Measurements from ENCODE around the gene PPP1R8.
"Not testable (repeated sequence)": the region's sequence is repeated elsewhere in the genome, so short reads cannot be mapped to it uniquely, and the experiment has no call there.

The PPP1R8 gene

DNA sequence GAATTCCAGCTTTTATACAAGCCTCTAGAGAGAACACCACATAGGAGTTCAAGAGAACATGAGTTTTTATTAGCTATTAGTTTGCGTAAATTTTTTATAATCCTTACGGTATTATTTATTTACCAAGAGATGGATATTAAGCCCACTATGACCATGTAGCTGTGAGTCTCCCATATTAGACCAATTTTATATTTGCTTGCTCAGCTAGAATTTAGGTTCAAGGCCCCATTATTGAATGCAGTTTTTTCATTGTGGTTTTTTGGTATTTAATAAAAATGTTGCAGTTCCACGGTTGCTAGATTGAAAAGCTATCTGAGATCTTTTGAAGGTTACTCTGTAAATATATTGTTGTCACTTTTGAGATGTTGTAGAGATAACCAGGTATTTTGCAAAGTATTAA, 2.9 kb downstream of the PPP1R8 start:
- no peak for DNase-seq

DNA sequence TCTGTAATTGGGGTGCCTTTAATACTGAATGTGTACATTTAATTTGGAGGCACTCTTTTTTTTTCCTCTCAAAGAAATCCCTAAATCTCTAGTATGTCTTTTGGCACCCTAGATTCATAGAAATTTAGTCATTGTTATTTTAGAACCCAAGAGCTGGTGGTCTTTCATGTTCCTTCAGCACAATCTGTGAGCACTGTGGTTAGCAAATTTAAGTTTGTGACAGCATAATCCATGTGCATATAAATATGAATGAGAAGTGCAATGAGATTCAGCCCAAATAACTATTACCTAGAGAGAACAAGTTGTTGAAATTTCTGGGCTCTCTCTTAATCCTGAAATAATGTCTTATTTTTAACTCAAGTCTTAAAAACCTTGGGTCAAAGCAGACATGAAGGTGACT, 4.5 kb downstream of the PPP1R8 start:
- DNase-seq, result no peak

DNA sequence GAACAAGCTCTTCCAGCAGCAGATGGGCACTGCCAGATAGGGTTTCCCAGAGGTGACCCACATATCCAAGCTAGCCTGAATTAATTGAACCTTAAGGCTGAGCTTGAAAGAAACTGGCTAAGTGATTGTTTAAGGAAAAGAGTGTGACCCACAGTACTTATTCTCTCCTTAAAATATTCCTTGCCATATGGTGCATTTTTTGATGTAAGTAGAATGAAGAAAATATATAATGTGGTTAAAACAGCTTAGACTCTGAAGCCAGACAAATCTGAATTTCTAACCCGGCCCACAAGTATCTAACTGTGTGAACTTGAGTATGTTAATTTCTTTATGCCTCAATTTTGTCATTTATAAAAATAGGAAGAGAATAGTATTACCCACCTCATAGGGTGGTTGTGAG, 4.9 kb downstream of the PPP1R8 start:
- no peak for DNase-seq

DNA sequence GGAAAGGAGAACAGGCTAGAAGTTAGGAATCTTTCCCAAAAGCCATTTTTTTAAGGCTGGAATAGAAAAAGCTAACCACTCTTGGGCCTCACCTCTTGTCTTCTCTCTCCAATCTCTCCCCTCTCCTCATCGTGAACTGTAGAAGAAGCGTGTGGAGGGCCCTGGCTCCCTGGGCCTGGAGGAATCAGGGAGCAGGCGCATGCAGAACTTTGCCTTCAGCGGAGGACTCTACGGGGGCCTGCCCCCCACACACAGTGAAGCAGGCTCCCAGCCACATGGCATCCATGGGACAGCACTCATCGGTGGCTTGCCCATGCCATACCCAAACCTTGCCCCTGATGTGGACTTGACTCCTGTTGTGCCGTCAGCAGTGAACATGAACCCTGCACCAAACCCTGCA, 19.4 kb downstream of the PPP1R8 start:
- DNase-seq, result no peak

DNA sequence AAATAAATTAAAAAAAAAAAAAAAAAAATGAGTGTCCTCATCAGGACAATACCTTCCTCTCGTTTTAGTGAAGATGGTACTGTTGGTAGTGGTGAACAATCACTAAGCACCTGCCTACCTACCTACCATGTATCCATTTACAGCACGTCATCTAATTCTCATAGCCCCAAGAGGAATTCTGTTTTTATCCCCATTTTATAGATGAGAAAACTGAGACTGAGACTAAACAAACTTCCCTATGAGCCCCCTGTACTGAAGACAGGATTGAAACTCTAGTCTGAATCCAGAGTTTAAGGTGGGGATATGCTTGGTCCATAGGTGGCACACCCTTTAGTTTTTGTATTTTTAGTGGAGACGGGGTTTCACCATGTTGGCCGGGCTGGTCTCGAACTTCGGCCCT, 24.5 kb downstream of the PPP1R8 start:
- no peak for DNase-seq

DNA sequence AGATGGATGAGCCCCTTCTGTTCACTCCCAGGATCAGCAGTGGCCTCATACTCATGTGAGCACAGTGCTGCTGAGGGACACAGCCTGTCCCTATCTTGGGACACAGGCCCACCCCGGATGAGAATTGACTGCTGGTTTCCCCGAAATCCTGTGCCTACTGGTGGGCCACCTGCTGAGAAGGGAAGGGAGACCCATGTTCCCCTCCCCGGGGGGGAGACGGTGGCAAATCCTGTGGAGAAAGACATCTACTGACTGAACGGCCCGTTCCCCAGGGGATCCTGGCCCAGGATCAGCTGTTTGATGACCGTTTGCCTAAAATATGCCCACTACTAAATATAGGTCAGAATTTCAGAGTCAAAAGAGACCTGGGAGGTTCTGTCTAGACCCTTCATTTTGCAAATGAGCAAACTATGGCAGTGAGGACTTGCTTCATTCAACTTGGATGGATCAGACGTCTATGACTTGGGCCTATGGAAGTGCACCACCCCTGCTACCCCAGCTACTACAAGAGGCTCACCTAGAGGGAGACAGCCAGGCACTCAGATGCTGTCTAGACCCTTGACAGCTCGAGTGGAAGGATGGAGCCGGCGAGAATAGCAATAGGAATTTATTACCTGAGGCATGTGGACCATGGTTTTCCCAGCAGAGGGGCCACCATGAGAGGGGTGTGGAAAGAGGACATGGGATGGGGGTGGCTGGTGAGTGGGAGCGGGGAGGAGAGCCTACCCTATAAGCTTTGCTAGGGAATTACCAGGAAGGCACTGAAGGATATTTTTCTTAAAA, 26.2 kb downstream of the PPP1R8 start:
- DNase-seq, result no peak

DNA sequence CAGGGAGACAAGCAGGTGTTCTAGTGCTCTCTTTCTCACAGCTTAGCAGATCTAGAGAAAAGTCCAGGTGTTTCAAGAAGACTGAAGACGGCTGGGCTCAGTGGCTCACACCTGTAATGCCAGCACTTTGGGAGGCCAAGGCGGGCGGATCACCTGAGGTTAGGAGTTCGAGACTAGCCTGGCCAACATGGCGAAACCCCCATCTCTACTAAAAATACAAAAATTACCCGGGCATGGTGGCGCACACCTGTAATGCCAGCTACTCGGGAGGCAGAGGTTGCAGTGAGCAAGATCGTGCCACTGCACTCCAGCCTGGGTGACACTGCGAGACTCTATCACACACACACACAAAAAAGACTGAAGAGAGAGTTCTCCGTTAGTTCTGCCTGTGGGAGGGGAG, 27.0 kb downstream of the PPP1R8 start:
- DNase-seq, result not testable (repeated sequence)

DNA sequence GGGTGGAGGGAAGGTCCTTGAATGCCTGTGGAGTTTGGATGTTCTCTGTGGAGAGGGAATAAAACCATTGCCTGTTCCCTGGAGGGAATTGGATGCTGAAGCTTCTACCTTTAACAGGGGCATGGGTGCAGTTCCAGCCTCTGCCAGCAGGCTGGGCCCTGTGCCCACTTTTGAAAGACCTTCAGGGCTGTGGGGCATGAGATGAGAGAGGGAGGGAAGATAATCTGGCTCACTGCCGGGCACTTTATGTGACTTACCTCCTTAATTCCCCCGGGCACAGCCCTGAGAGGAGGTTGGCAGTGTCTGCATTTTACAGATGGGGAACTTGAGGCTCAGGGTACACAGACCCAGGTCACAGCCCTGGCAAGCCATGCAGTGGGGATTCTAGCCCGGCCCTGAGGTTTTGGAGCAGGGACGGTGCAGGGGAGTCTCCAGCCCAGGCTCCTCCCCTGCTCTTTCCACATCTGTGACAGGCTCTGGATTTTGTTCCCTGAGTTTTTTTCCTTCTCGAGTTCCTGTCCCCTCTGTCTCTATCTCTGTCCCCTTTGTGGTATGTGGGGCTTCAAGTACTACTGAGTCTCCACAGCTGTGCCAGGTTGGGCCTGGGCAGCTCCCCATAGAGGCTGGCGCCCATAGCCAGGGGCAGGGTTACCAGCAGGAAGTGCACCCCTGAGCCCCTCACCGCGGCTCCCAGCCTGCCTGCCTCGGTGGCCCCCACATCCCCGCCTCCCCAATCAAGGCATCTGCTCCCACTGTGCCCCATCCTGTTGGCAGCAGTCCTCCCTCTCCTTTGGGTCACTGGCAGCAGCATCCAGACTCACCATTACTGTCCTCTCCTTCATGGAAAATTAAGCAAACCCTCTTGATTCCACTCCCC, 27.7 kb downstream of the PPP1R8 start:
- peak; percentile 91 for DNase-seq

DNA sequence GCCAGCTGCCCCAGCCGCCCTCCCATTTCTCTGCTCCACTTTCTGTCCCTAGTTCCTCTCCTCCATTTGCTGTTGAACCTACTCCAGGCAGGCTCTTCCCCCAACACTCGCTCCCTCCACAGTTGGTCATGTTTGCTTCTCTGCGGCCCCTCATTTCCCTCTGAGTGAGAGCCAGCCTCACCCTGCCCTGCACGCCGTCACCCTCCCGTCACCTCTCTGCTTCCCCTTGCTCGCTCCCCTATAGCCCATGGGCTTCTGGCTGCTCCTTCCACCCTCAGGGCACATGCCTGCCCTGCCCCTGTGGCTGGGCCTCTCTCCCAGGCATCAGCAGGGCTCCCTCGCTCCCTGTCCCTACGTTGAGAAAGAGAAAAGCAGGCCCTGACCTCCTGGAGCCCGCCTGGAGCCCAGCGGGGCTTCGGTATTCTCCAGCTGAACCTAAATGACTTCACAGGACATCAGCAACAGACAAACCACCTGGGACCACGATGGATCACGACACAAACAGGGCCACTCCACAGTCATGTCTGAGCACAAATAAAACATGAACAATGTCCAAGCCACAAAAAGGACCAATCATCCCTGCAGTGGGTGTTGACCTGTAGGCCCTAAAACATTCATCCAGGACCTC, 28.5 kb downstream of the PPP1R8 start:
- DNase-seq, result no peak

DNA sequence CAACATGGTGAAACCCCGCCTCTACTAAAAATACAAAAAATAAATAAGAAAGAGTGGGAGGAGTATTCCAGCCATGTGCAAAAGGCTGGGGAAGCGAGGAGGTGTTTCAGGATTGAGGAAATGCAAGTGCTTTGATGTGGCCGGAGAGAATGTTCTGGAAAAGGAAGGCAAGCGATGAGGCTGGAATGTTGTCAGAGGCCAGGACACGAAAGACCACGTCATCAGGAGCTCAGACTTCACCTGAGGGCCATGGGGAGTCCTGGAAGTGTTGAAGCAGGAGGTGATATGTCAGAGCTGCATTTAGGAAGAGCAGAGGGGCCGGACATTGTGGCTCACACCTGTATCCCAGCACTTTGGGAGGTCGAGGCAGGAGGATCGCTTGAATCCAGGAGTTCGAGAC, 30.9 kb downstream of the PPP1R8 start:
- DNase-seq, result no peak

DNA sequence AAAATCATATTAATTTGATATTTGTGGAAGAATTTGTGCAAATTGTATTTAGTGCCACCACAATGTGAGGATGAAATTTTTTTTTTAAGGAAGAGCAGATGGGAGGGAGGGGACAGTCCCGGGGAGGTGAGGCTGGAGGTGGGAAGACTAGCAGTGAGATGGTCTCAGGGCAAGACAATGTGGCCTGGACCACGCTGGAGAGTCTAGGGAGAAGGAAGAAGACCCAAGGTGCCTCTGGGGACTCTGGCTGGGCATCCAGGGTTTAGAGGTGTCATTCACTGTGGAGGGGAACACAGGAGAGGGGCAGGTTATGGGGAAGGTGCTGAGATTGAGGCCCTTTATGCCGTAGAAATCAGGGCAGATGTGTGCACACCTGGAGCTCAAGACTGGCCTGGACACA, 31.4 kb downstream of the PPP1R8 start:
- DNase-seq, result no peak

DNA sequence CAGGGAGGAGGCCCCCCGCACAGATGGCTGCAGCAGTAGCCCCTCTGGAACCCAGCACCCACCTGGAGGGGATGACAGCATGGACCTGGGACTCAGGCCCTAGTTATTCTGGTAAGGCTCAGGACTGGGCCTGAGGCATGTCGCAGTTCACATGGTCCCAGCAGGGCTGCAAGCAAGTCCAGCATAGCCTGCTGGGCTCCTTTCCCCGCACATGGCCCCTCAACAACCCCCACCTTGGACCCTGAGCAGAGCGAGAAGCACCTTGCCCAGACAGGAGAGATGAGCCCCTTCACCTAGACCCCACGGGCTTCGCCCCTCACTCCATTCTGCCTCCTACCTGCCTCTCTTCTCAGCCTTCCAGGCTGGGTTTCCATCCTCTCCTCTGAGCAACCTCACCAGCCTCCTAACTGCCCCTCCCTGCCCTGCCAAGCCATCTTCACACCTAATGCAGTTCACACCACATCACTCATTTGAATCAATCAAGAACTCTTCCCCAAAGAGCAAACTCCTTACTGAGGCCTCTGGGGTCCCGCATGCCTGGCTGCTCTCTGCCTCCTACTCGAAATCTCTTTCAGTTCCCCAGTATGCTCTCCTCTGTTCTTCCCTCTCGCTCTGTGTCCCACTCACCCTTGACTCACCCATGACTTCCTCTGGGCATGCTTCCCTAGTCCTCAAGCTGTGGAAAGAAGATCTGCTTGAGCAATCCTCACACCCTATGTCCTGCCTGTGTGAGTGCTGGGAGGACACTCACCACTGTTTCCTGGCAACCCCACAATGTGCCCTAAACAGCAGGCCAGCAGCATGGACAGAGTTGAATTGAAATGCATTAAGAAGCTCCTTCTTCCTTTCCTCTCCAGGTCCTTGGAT, 32.3 kb downstream of the PPP1R8 start:
- no peak for DNase-seq

DNA sequence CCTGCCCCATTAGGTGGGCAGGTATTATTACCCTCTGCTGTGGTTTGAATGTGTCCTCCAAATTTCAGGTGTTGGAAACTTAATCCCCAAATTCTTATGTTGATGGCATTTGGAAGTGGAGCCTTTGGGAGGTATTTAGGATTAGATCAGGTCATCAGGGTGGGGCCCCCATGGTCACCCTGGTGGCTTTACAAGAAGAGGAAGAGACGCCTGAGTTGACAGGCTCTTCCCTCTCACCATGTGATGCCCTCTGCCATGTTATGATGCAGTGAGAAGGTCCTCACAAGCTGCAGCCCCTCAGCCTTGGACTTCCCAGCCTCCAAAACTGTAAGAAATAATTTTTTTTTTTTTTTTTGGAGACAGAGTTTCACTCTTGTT, 32.9 kb downstream of the PPP1R8 start:
- no peak for DNase-seq

DNA sequence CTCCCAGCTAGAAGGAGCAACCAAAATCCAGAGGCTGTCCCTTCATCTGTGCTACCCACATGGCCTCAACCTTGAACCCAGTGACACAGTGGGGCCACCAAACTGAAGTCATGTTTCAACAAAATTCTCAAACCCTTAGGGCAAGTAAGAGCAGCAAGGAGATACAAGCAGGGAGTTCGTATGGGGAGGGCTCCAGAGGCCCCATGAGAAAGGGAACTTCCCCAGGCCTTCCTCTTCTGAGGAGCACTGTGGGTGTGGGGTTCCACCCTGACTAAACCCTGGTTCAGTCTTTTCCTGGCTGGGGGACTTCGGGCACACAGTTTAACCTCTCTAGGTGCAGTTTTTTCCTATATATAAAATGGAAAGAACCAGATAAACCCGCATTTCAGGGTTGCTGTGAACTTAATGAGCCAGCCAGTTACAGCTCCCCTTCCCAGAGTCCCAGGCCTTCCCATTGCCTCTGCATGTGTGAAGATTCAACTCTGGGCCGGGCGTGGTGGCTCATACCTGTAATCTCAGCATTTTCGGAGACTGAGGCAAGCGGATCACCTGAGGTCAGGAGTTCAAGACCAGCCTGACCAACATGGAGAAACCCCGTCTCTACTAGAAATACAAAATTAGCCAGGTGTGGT, 33.8 kb downstream of the PPP1R8 start:
- DNase-seq, result no peak

DNA sequence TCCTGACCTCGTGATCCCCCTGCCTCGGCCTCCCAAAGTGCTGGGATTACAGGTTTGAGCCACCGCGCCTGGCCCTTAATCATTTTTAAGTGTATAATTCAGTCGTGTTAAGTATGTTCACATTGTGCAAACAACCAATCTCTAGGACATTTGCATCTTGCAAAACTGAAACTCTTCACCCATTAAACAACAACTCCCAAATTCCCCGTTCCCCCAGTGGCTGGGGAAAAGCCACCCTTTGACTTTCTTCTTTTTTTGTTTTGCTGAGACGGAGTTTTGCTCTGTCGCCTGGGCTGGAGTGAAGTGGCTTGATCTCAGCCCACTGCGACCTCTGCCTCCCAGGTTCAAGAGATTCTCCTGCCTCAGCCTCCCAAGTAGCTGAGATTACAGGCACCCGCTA, 35.2 kb downstream of the PPP1R8 start:
- no peak for DNase-seq

DNA sequence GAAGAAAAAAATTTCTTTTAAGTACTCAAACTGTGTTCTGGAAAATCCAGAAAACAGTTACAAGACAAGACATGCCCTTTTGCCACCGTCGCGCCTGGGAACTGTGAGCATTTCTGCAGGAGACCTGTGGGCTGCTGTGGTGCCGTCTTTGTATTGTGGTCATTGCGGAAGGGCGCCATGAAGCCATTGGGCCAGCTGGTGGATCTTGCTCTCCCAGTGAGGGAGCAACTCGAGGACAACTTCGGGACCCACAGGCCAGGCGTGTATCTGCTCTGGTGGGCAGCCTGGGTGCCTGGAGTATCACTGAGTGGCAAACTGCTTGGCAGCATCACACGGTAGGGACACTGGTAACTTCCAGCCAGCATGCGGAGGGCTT, 38.0 kb downstream of the PPP1R8 start:
- no peak for DNase-seq

DNA sequence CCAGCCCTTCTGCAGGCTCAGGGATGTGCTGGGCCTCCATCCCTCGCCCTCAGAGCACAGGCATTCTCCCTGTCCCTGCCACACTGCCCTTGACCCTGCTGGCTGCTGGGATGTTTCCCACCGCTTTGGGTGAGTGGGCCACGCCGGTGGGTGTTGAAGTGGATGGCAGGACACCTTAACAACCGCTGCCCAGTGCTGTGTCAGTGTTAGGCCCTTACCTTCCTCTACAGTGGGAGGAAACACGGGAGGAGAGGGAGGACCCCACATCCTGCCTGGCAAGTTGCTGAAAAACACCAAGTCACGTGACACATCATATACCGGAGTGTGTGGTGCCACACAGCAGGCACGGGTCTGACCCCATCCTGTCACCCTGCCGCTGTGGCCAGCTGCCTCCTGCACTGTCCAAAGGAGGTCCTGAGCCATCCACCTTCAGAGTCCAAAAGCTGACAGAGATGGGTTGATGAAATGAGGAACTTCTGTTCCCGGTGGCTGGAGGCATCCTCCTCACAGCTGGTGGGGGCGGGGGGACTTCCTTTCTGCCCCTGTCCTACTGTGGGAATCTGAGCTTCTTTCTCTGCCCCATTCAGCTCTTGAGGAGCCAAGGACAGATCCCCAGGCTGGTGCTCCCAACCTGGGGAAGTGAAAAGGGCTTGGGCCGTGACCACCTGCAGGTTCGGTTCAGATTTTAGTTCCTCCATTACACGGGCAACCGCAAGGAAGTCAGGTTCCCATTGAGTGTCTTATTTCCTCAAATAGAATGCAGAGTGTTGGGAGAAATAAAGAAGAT, 38.5 kb downstream of the PPP1R8 start:
- DNase-seq, result no peak

DNA sequence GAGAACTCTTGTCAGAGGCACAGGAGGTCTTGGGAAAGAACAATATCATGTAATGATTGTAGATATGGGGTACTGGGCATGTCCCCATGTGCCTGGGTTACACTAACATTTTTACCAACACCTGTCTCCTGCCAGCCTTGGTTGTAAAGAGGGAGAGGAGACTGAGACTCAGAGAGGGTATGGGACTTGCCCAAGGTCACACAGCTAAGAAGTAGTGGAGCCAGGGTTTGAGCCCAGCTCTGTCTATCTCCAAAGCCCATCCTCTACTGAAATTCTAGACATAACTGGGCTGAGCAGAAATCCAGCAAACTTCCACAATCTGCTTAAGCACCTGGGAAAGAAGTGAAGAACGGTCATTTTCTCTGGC, 39.1 kb downstream of the PPP1R8 start:
- DNase-seq, result no peak

DNA sequence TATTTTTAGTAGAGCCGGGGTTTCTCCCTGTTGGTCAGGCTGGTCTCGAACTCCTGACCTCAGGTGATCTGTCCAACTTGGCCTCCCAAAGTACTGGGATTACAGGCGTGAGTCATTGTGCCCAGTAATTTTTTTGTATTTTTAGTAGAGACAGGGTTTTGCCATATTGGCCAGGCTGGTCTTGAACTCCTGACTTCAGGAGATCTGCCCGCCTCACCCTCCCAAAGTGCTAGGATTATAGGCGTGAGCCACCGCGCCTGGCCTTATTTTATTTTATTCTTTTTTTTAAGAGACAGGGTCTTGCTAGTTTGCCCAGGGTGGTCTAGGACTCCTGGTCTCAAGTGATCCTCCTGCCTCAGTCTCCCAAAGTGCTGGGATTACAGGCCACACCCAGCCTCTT, 40.5 kb downstream of the PPP1R8 start:
- DNase-seq, result not testable (repeated sequence)

DNA sequence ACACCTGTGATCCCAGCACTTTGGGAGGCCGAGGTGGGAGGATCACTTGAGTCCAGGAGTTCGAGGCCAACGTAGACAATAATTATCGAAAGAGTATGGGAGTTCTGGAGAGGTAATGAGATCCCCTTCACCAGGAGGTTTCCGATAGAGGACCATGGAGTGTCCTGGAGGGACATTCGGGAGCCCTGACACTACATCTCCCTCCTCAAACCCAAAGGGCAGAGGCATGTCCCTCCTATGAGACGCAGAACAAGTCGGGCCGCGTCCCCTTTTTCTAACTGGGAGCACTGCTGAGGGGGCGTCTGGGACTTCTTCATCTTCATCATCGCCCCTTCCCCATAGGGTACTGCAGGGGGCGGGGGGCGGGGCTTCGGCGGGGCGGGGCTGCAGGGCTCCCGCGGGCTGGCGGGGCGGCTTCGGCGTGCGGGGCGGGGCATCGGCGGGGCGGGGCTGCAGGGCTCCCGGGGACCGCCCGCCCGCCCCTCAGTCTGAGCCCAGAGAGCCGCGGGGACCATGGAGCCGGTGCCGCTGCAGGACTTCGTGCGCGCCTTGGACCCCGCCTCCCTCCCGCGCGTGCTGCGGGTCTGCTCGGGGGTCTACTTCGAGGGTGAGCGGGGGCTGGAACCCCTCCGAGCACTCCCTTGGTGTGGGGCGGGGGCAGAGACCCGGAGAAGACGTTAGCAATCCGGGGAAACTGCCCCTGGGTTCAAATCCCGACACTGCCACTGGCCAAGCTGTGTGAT, 41.6 kb downstream of the PPP1R8 start, which contains the start of gene THEMIS2:
Gene THEMIS2, plus strand, starts transcription at position 486 of the 743 bp plus-strand sequence. Its CDS starts 28 bp downstream, at position 514.
- DNase-seq, result peak; percentile 12
